KMS-11 (cell line): Measurements from ENCODE around the gene HSDL2.

Experiments
- H2AFZ ChIP-seq: fragments of 200-600 bp; sonication (generic); 2 replicates; pipeline ENCODE4 v1.6.1; 2016; ENCODE audit warnings: antibody characterized with exemption, mixed run types, low read depth
- H3K27ac ChIP-seq: fragments of 200-600 bp; sonication (generic); 2 replicates; pipeline ENCODE4 v1.6.1; 2016; ENCODE audit warnings: mild to moderate bottlenecking, mixed run types
- H3K27me3 ChIP-seq: fragments of 200-600 bp; sonication (generic); 2 replicates; pipeline ENCODE4 v1.6.1; 2017; ENCODE audit warnings: mild to moderate bottlenecking, low read depth, mixed run types, moderate library complexity; ENCODE audit not compliant: insufficient read depth
- H3K36me3 ChIP-seq: fragments of 200-600 bp; sonication (generic); 2 replicates; pipeline ENCODE4 v1.6.1; 2017; ENCODE audit warnings: mild to moderate bottlenecking, mixed run types; ENCODE audit not compliant: insufficient read depth
- H3K4me1 ChIP-seq: fragments of 200-600 bp; sonication (generic); 2 replicates; pipeline ENCODE4 v1.6.1; 2016; ENCODE audit warnings: mild to moderate bottlenecking, low read depth, mixed run types; ENCODE audit not compliant: poor library complexity, severe bottlenecking
- H3K4me2 ChIP-seq: fragments of 200-600 bp; sonication (generic); 2 replicates; pipeline ENCODE4 v1.7.0; 2016; ENCODE audit warnings: mild to moderate bottlenecking, mixed run types
- H3K4me3 ChIP-seq: fragments of 200-600 bp; sonication (generic); IDR thresholded peaks from 2 replicates; pipeline ENCODE4 v1.6.1; 2017; ENCODE audit warnings: low read depth, low read length, mixed read lengths; ENCODE audit not compliant: insufficient read depth
- H3K79me2 ChIP-seq: fragments of 200-600 bp; sonication (generic); 2 replicates; pipeline ENCODE4 v1.6.1; 2016; ENCODE audit warnings: low read depth, mixed run types; ENCODE audit not compliant: insufficient read depth
- H3K9ac ChIP-seq: fragments of 200-600 bp; sonication (generic); 2 replicates; pipeline ENCODE4 v1.6.1; 2016; ENCODE audit warnings: mild to moderate bottlenecking, mixed run types
- H4K20me1 ChIP-seq: fragments of 200-600 bp; sonication (generic); 2 replicates; pipeline ENCODE4 v1.6.1; 2016; ENCODE audit warnings: mild to moderate bottlenecking, mixed run types; ENCODE audit not compliant: insufficient read depth
- CTCF ChIP-seq: fragments of 200-600 bp; sonication (generic); conservative IDR thresholded peaks from 2 replicates; pipeline ENCODE4 v1.6.1; 2017; ENCODE audit warnings: low read depth, mild to moderate bottlenecking, antibody characterized with exemption, low read length, moderate library complexity, mixed read lengths

HSDL2 gene

GRCh38 chr9:112404508-112404932 is 24.6 kb downstream of the HSDL2 start:
- H3K79me2 ChIP-seq: no peaks in the 10 kb centered on the region
- H3K27ac ChIP-seq: no peak overlapping the region
- H3K4me1 ChIP-seq: no peaks in the 10 kb centered on the region
- no peak for TF ChIP-seq CTCF
- no peak overlapping the region for H3K9ac ChIP-seq
- H2AFZ ChIP-seq: no peak overlapping the region
- no peaks in the 10 kb centered on the region for H3K27me3 ChIP-seq
- no peaks in the 10 kb centered on the region for H4K20me1 ChIP-seq
- H3K4me3 ChIP-seq: no peak overlapping the region
- H3K36me3 ChIP-seq: no peaks in the 10 kb centered on the region
- H3K4me2 ChIP-seq: no peak overlapping the region

GRCh38 chr9:112408275-112408674 is 28.4 kb downstream of the HSDL2 start:
- H3K4me3 ChIP-seq: no peak overlapping the region
- H3K4me2 ChIP-seq: no peak overlapping the region
- no peaks in the 10 kb centered on the region for H3K36me3 ChIP-seq
- no peak overlapping the region for H3K9ac ChIP-seq
- H2AFZ ChIP-seq: no peak overlapping the region
- H3K27ac ChIP-seq: no peak overlapping the region
- TF ChIP-seq CTCF: no peak
- no peaks in the 10 kb centered on the region for H3K27me3 ChIP-seq
- H3K79me2 ChIP-seq: no peaks in the 10 kb centered on the region
- H3K4me1 ChIP-seq: no peaks in the 10 kb centered on the region
- no peaks in the 10 kb centered on the region for H4K20me1 ChIP-seq

GRCh38 chr9:112408819-112409218 is 28.9 kb downstream of the HSDL2 start:
- Histone ChIP-seq H3K36me3 (no peaks in the 10 kb centered on the region), H3K27me3 (no peaks in the 10 kb centered on the region), H2AFZ (no peak overlapping the region), H3K27ac (no peak overlapping the region), H3K9ac (no peak overlapping the region), H4K20me1 (no peaks in the 10 kb centered on the region), H3K4me3 (no peak overlapping the region), H3K4me1 (no peaks in the 10 kb centered on the region), H3K4me2 (no peak overlapping the region), H3K79me2 (no peaks in the 10 kb centered on the region)
- no peak for TF ChIP-seq CTCF

GRCh38 chr9:112409758-112410157 is 29.9 kb downstream of the HSDL2 start:
- Histone ChIP-seq H2AFZ (no peak overlapping the region), H3K4me2 (no peak overlapping the region), H3K4me1 (no peaks in the 10 kb centered on the region), H3K4me3 (no peak overlapping the region), H4K20me1 (no peaks in the 10 kb centered on the region), H3K36me3 (no peaks in the 10 kb centered on the region), H3K27me3 (no peaks in the 10 kb centered on the region), H3K27ac (no peak overlapping the region), H3K9ac (no peak overlapping the region), H3K79me2 (no peaks in the 10 kb centered on the region)
- TF ChIP-seq CTCF: no peak
